Tibial nerve (tissue), 4 donors: ENCODE measurements around the gene NFKBIL1. TPM values are rescaled to one million over a fixed set of nuclear protein-coding genes. Genes with fewer than 3 reads are reported as not detected.

ENCODE experiments used
- DNase-seq, 2 donors: peaks; one replicate each; pipeline ENCODE4 v3.0.0-alpha.2; 2019; ENCODE audit warnings: low spot score in 2 of 2
- H3K27ac ChIP-seq, 4 donors: fragments of 200-600 bp; sonication (generic) in 3 of 4; one replicate each; pipeline ENCODE4 v1.5.1; 2017 to 2019; ENCODE audit warnings: mild to moderate bottlenecking in 1 of 4
- H3K27me3 ChIP-seq, 2 donors: fragments of 200-600 bp; sonication (generic) in 1 of 2; one replicate each; pipeline versions ENCODE4 v1.5.1 to v1.6.0; 2017 to 2019
- H3K36me3 ChIP-seq, 3 donors: fragments of 200-600 bp; sonication (generic); one replicate each; pipeline ENCODE4 v1.5.1; 2018 to 2019
- H3K4me1 ChIP-seq, 4 donors: fragments of 200-600 bp; sonication (generic) in 3 of 4; one replicate each; pipeline ENCODE4 v1.5.1; 2017 to 2019
- H3K4me3 ChIP-seq, 4 donors: fragments of 200-600 bp; sonication (generic) in 3 of 4; one replicate each; pipeline ENCODE4 v1.5.1; 2017 to 2019; ENCODE audit warnings: mild to moderate bottlenecking in 1 of 4, moderate library complexity in 1 of 4
- H3K9me3 ChIP-seq, 4 donors: fragments of 200-600 bp; sonication (generic) in 3 of 4; one replicate each; pipeline ENCODE4 v1.5.1; 2017 to 2019
- EP300 ChIP-seq, 2 donors: sonication (generic); formaldehyde crosslinking; IDR thresholded peaks; one replicate each; pipeline ENCODE4 v1.6.1; 2017; ENCODE audit warnings: antibody characterized with exemption in 2 of 2, mild to moderate bottlenecking in 1 of 2
- POLR2A ChIP-seq, 2 donors: fragments of 450-650 bp; IDR thresholded peaks; one replicate each; pipeline ENCODE4 v1.6.1; 2017; ENCODE audit warnings: antibody characterized with exemption in 2 of 2, mild to moderate bottlenecking in 2 of 2, moderate library complexity in 2 of 2
- WGBS, 2 donors: methylation state at CpG; one replicate each; pipeline ENCODE4 v1.1.5; 2018; 5-methylcytosine and 5-hydroxymethylcytosine counted together
- total RNA-seq, 4 donors: library from RNA; depleted of rRNA; stranded (reverse); fragments of >200 nt; gene quantifications; one replicate each; pipeline ENCODE4 v1.1.0, GENCODE V29; 2016
- TF ChIP-seq, protein P1 (sequence below), 5 experiments: fragments of 200-600 bp in 3 of 5; fragments of 450-650 bp in 2 of 5; sonication (generic) in 3 of 5; IDR thresholded peaks; one replicate each; pipeline ENCODE4 v1.5.1; 2016 to 2019; ENCODE audit warnings: antibody characterized with exemption in 5 of 5, mild to moderate bottlenecking in 3 of 5, moderate library complexity in 2 of 5

Gene NFKBIL1
- total RNA-seq, 4 donors from 2014 or later, result 26.2 to 30.2 (median 27.7) TPM

DNA sequence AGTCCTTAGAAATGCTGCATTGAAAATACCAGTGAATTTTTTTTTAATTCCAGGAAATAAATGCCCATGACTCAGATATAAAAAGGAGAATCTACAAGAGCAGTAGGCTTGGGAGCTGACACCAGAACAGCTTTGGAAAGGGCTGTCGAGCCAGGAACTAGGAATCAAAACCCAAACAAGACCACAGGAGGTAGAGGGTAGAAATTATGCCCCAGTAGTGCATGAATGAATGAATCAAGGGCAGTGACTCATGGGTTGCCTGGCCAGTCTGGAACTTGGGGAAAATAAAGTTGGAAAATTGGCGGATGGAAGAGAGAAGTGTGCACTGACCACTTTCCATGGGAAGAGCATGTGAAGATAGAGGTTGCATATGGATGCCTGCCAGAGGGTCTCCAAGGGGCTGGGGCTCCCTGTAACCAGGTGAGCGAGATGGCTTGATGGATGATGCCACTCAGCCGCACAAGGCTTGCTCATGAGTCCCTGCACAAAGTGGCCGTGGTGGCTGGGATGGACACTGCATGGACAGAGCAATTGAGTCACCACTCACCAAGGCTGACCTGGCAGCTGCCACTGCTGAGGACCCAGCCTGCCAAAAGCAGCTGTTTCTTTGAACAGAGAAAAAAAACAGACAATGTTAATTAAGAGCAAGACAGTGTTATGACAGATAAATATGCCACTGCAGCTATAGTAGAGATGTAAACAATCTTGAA, 33.8 kb upstream of the NFKBIL1 start:
- Histone ChIP-seq H3K9me3 (no peaks in the 10 kb centered on the region), H3K36me3 (peaks cover 0 to 9% (median 0%) of the 10 kb centered on the region in 3 donors), H3K4me1 (no peaks in the 10 kb centered on the region), H3K4me3 (no peak overlapping the region), H3K27me3 (no peaks in the 10 kb centered on the region), H3K27ac (no peak overlapping the region)
- DNase-seq, result no peak
- TF ChIP-seq POLR2A (IDR thresholded peaks at IDR 0.05), result no peak
- TF ChIP-seq, protein P1, sequence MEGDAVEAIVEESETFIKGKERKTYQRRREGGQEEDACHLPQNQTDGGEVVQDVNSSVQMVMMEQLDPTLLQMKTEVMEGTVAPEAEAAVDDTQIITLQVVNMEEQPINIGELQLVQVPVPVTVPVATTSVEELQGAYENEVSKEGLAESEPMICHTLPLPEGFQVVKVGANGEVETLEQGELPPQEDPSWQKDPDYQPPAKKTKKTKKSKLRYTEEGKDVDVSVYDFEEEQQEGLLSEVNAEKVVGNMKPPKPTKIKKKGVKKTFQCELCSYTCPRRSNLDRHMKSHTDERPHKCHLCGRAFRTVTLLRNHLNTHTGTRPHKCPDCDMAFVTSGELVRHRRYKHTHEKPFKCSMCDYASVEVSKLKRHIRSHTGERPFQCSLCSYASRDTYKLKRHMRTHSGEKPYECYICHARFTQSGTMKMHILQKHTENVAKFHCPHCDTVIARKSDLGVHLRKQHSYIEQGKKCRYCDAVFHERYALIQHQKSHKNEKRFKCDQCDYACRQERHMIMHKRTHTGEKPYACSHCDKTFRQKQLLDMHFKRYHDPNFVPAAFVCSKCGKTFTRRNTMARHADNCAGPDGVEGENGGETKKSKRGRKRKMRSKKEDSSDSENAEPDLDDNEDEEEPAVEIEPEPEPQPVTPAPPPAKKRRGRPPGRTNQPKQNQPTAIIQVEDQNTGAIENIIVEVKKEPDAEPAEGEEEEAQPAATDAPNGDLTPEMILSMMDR (IDR thresholded peaks at IDR 0.05), result no peak
- TF ChIP-seq EP300 (IDR thresholded peaks at IDR 0.05), result no peak
- WGBS, 2 donors, result 75 to 80% methylated on average over 3 to 4 of the region's 5 CpGs

DNA sequence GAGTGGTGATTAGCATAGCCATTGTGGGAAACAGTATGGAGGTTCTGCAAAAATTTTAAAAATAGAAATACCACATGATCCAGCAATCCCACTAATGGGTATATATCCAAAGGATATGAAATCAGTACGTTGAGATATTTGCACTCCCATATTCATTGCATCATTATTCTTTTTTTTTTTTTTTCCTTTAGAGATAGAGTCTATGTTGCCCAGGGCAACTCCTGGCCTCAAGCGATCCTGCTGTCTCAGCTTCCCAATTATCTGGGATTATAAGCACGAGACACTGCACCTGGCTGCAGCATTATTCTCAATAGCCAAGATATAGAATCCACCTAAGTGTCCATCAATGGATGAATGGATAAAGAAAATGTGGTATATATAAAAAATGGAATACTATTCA, 25.6 kb upstream of the NFKBIL1 start:
- 81 to 82% methylated on average over 3 of the region's 3 CpGs for WGBS, 2 donors
- DNase-seq, result no peak
- Histone ChIP-seq H3K36me3 (no peaks in the 10 kb centered on the region), H3K4me1 (no peaks in the 10 kb centered on the region), H3K27ac (no peak overlapping the region), H3K4me3 (no peak overlapping the region), H3K9me3 (no peaks in the 10 kb centered on the region), H3K27me3 (no peaks in the 10 kb centered on the region)
- no peak for TF ChIP-seq POLR2A (IDR thresholded peaks at IDR 0.05)
- no peak for TF ChIP-seq EP300 (IDR thresholded peaks at IDR 0.05)
- TF ChIP-seq, protein P1 (IDR thresholded peaks at IDR 0.05), result no peak

DNA sequence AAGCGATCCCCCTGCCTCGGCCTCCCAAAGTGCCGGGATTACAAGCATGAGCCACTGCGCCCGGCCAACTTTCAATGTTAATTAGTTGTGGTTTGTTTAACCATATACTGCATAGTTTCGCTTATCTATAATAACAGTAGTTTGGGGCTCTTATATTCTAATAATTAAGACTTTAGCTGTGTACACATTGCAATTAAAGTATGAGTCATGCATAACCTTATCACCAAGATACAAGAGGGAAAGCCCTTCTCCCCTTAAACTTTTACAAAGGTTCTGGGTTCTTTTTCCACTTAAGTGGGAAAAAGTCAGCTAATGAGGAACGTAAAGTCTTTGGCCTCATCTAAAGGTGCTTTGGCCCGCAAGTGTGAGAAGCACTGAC, 21.9 kb upstream of the NFKBIL1 start:
- Histone ChIP-seq H3K27me3 (no peaks in the 10 kb centered on the region), H3K4me1 (no peaks in the 10 kb centered on the region), H3K27ac (no peak overlapping the region), H3K36me3 (peaks cover 0 to 15% (median 1%) of the 10 kb centered on the region in 3 donors), H3K4me3 (no peak overlapping the region), H3K9me3 (no peaks in the 10 kb centered on the region)
- TF ChIP-seq, protein P1 (IDR thresholded peaks at IDR 0.05), result no peak
- TF ChIP-seq POLR2A (IDR thresholded peaks at IDR 0.05) (no peak), EP300 (IDR thresholded peaks at IDR 0.05) (no peak)
- DNase-seq, result no peak
- 69 to 77% methylated on average over 8 of the region's 8 CpGs for WGBS, 2 donors

DNA sequence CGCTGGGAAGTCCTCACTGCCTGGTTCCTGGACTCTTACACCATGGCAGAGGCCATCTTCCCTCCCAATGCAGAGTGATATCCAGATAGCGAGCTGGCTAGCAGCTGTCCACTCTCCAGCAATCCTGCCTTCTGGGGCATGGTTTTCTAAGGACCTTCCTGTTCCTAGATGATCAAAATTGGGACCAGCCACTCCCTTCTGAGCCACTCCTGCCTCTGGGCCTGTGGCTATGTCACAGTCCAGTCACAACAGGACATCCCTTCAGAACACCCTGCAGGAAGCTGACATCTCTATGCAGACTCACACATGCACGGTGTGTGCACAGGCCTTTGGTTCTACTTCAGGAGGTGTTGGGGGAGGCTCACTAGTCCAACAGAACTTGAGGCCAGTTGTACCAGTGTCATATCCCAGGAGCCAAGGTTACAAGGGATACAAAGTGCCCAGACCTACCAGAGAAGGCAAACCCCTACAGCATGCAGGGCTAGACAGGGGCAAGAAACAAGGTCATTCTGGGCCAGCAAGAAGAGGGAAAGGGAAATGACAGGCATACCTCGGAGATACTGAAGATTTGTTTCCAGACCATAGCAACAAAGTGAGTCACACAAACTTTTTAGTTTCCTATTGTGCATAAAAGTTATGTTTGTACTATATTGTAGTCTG, 21.3 kb upstream of the NFKBIL1 start:
- H3K27me3 ChIP-seq, result no peaks in the 10 kb centered on the region
- DNase-seq, result no peak
- WGBS, 2 donors, result 62 to 78% methylated on average over 4 of the region's 4 CpGs
- TF ChIP-seq POLR2A (IDR thresholded peaks at IDR 0.05), result no peak
- TF ChIP-seq, protein P1 (IDR thresholded peaks at IDR 0.05), result no peak
- TF ChIP-seq EP300 (IDR thresholded peaks at IDR 0.05), result no peak
- peaks cover 0 to 21% (median 6%) of the 10 kb centered on the region in 3 donors for H3K36me3 ChIP-seq
- H3K9me3 ChIP-seq, result no peaks in the 10 kb centered on the region
- no peak overlapping the region for H3K27ac ChIP-seq
- H3K4me1 ChIP-seq, result no peaks in the 10 kb centered on the region
- H3K4me3 ChIP-seq, result no peak overlapping the region

DNA sequence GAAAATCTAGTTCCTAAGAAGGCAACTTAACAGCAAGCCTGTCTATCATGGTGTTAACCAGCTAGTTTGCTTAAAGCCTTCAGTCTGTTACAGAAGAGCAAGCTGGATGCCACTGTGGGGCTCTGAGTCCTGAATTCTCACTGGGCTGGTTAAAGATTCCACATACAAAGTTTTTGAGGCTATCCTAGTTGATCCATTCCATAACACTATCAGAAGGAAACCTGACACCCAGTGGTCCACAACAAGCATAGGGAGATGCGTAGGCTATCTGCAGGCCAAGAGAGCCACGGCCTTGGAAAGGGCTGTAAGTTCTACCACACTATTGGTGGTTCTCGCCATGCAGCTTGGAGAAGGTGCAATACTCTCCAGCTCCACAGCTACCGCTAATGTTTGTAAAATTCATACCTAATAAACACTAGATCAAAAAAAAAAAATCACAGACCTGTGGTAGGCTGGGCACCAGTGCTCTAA, 19.1 kb upstream of the NFKBIL1 start:
- Histone ChIP-seq H3K27ac (no peak overlapping the region), H3K36me3 (peaks cover 0 to 43% (median 20%) of the 10 kb centered on the region in 3 donors), H3K27me3 (no peaks in the 10 kb centered on the region), H3K4me1 (no peaks in the 10 kb centered on the region), H3K9me3 (no peaks in the 10 kb centered on the region), H3K4me3 (no peak overlapping the region)
- DNase-seq, result no peak
- WGBS, 2 donors, result 90 to 95% methylated on average over 4 of the region's 4 CpGs
- TF ChIP-seq POLR2A (IDR thresholded peaks at IDR 0.05), result no peak
- TF ChIP-seq EP300 (IDR thresholded peaks at IDR 0.05), result no peak
- TF ChIP-seq, protein P1 (IDR thresholded peaks at IDR 0.05), result no peak
